Loucy (cell line): ENCODE data around the gene PPP1R16B.

ENCODE experiments used
- CTCF ChIP-seq: fragments of 200-600 bp; sonication (generic); conservative IDR thresholded peaks from 2 replicates; pipeline ENCODE4 v1.5.1; 2014; ENCODE audit warnings: mild to moderate bottlenecking, antibody characterized with exemption, low read length
- EZH2phosphoT487 ChIP-seq: fragments of 200-600 bp; IDR thresholded peaks from 2 replicates; pipeline ENCODE4 v1.6.1; 2018; ENCODE audit warnings: antibody characterized with exemption, mild to moderate bottlenecking, moderate library complexity, borderline replicate concordance

- TF ChIP-seq CTCF (no peak), EZH2phosphoT487 (no peak)
These were observed 57.7 kb downstream of the PPP1R16B start for GRCh38 chr20:38863024-38863851.
